GM10266 (cell line): ENCODE data around the gene ZRANB1.

Experiments
- DNase-seq: peaks from one replicate; pipeline ENCODE4 v3.0.0; 2012; ENCODE audit errors: extremely low spot score
- TF ChIP-seq, protein P1 (sequence below): IDR thresholded peaks from 2 replicates; pipeline ENCODE4 v1.5.1; 2012; ENCODE audit warnings: mild to moderate bottlenecking, low read depth; ENCODE audit not compliant: control insufficient read depth, insufficient read depth; ENCODE audit errors: missing control alignments

Gene ZRANB1

DNA sequence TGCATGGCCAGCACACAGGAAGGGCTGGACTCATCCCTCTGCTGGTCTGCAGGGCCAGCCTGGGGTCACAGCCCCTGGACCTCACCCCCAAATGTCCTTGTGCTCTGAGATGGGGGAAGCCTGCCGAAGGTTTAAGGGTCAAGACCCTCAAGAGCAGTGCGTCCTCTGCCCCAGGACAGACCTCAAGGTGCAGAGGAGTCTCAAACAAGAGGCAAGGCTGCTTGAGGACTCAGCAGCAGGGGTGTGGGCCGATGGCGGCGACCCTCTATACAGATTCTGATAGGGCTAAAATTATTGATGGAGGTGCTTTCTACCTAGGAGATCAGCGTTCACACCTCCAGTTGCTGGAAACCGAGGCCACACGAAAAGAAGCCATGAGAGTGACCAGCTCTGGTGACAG, 80.7 kb downstream of the ZRANB1 start:
- DNase-seq = no peak
- TF ChIP-seq, protein P1, sequence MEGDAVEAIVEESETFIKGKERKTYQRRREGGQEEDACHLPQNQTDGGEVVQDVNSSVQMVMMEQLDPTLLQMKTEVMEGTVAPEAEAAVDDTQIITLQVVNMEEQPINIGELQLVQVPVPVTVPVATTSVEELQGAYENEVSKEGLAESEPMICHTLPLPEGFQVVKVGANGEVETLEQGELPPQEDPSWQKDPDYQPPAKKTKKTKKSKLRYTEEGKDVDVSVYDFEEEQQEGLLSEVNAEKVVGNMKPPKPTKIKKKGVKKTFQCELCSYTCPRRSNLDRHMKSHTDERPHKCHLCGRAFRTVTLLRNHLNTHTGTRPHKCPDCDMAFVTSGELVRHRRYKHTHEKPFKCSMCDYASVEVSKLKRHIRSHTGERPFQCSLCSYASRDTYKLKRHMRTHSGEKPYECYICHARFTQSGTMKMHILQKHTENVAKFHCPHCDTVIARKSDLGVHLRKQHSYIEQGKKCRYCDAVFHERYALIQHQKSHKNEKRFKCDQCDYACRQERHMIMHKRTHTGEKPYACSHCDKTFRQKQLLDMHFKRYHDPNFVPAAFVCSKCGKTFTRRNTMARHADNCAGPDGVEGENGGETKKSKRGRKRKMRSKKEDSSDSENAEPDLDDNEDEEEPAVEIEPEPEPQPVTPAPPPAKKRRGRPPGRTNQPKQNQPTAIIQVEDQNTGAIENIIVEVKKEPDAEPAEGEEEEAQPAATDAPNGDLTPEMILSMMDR = no peak

DNA sequence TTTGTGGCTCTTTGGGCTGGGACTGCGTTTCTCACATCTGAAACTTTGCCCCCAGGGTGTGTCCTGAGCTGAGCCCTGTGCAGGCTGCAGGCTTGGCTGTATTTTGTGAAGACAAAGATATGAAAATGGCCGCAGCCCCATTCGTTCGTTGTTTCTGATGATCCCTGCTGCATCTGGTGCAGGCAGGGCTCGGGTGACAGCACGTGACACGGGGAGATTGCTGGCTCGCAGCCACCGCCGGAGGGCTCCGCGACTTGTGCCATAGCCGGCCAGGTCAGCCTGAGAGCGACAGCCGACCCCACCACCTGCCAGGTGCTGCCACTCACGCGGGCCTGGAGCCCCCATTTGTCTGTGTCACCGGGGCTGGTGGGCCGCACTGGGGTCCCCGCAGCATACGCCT, 81.3 kb downstream of the ZRANB1 start:
- TF ChIP-seq, protein P1 = no peak
- no peak for DNase-seq

DNA sequence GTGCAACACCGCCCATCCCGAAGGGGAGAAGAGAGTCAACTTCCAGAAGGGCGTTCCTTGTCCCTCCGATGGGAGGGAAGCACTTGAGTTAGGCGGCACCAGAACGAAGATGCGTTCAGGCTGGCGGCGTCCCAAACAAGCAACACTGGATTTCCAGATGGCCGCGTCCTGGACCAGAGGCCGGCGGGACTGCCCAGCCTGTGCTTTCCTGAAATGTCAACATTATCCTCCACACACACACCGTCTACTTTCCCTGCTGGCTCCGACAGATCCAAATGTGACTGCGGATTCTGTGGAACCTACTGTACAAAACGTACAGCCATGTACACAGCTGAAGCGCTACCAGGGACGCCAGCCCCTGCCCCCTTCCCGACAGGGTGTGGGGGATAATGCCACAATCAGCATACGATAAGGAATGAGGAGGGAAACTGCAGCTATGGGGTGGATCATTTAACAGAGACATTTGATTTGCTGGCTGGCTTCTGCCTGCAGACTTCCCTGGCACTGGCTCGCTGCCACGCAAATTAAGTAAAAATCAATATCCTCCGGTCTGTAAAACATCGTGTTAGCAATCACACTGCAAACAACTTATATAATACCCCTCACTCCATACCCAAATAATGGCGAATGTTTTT, 82.1 kb downstream of the ZRANB1 start:
- DNase-seq = no peak

DNA sequence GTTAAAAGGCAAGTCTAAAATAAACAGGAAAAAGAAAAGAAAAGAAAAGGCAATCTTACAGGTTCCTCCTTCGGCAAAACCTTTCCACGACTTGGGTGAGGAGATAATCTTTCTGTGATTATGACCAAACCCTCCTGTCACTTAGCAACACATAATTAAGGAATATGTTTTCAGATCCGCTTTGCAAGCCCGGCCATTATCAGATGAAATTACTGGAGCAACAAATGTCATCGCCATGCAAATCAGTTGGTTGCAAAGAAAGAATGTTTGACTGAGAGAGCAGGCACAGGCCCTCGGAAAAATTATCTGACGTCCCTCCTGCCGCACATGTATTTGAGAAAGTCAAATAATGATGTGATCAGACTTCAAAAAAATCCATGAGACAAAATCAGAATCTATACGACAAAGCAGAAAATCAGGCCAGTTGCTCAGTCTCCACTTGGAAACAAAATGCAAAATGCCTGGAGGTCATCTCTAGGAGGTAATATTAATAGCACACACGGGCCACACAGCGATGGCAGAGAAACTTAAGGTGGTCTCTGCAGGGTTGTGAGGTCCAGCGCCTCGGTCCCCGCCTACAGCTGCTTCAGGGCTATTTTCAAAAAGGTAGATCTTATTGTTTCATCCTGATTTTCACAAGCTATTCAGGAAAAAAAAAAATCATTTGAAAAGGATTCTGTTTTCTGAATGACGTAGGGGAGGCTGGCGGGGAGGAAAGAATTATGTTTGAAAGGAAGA, 82.7 kb downstream of the ZRANB1 start:
- no peak for DNase-seq
- TF ChIP-seq, protein P1 = no peak

More for the DNA sequence above, 82.1 kb downstream of the ZRANB1 start:
- TF ChIP-seq, protein P1 = no peak

DNA sequence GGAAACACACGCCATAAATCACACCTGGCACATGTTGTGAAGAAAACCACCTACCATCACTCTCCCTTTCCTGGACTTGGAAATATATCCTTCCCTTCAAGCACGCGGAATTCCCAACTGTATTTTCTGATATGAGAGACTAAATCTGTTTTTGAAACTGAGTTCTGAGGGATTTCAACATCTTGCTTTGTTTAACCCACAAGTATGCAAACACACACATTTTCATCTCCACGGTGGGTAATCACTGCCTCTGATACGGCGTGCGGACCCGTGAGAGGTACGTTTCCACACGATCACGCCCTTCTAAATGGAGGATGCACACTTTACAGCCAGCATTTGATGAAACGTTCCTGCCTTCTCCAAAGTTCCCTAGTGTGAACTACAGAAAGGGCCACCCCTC, 83.4 kb downstream of the ZRANB1 start:
- TF ChIP-seq, protein P1 = no peak
- no peak for DNase-seq

DNA sequence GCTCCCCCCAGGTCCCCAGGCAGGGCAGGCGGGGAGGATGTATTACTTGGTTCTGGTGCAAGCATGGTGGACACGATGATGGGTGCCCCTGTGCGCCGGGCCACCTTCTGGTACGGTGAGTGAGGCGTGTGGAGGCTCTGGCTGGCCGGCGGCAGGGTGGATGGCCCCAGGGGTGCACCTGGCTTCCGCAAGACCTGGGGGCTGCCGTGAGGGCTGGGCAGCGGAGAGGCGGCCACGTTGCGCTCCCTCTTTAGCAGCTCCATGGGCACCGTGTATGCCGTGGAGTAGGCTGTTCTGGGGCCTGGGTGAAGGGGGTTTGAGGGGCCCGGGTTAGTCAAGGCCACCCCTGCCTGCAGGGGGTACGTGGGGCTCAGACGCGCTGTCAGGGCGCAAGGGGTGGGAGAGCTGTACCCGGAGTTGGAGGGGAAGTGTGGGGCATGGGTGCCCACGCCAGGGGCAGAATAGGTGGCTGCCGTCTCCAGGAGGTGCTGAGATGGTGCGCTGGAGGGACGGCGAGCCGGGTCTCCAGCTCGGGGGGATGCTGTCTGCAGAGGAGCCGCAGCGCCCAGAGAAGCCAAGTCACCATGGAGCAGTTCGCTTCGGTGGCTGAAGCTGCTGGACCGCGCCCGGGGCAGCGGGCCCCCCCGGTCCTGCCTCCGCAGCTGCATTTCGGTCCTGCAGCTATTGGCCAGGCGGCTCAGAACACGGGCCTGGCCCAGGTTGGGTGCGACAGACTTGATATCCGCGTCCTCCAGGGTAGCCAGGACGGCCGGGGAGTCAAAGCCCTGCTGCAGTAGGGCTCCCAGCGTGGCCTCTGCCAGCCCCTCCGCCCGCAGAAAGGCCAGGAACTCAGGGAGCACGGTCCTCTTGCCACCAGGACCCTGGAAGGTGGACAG, 84.4 kb downstream of the ZRANB1 start:
- no peak for DNase-seq

More for the DNA sequence above, 84.4 kb downstream of the ZRANB1 start:
- TF ChIP-seq, protein P1 = no peak
